HG02763 (cell line): ENCODE measurements around the gene ZNF830.
"Not testable (repeated sequence)": the region's sequence is repeated elsewhere in the genome, so short reads cannot be mapped to it uniquely, and the experiment has no call there.

Experiments used
- ATAC-seq: cut with Tn5 transposase; IDR thresholded peaks from one replicate; pipeline ENCODE4 v1.9.1; 2021; ENCODE audit warnings: mild to moderate bottlenecking, moderate library complexity; ENCODE audit not compliant: unreplicated experiment

Gene ZNF830, protein sequence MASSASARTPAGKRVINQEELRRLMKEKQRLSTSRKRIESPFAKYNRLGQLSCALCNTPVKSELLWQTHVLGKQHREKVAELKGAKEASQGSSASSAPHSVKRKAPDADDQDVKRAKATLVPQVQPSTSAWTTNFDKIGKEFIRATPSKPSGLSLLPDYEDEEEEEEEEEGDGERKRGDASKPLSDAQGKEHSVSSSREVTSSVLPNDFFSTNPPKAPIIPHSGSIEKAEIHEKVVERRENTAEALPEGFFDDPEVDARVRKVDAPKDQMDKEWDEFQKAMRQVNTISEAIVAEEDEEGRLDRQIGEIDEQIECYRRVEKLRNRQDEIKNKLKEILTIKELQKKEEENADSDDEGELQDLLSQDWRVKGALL

DNA sequence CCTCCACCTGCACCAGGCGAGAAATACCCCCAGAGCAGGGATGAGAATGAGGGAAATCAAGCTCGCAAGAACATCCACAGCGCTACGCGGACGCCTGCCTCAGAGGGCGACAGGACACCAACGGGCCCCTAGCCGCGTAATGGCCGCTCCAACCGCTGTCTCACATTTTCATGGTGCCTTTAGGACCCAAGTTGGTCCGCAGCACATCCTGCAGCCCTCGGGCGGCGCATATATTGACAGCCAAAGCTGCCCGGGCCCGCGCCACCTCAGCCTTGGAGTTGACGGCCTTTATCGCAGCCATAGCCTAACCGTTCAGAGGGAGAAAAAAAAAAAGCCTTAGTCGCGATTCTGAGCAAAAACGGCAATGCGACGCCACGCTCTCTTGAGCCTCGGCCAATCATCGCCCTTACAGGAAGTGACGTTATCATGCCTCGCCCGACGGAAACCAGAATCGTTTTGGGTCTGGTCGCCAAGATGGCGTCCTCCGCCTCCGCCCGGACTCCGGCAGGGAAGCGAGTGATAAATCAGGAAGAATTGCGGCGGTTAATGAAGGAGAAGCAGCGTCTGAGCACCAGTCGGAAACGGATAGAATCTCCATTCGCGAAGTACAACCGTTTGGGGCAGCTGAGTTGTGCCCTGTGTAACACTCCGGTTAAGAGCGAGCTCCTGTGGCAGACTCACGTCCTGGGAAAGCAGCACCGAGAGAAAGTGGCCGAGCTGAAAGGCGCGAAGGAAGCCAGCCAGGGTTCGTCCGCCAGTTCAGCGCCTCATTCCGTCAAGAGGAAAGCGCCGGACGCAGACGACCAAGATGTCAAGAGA is at the start of gene ZNF830, which contains the start of gene CCT6B:
Gene ZNF830 (plus strand): TSS at position 448 of the 819 bp plus-strand sequence. CDS start 27 bp downstream, at position 475.
Gene CCT6B (minus strand): TSS at position 368 of the 819 bp plus-strand sequence. CDS start 67 bp downstream, at position 301.
- ATAC-seq = peak; percentile 89

DNA sequence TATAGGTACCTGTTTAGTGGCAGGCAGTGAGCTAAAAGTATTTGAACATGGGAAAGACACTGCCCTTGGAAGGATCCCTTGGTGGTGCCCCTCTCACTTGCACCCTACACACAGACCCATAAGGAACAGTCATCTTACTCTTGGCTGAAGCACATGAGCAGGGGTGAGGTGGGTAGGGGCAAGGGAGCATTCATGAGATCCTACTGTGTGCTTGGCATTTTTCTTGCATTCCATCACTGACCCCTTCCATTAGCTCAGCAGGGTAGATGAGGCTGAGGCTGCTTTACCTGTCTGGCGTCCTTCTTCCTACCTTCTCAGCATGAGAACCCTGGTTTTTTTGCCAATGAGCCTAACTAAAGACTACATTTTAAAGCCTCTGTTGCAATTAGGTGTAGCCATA is 48.3 kb upstream of the ZNF830 start:
- ATAC-seq = no peak

DNA sequence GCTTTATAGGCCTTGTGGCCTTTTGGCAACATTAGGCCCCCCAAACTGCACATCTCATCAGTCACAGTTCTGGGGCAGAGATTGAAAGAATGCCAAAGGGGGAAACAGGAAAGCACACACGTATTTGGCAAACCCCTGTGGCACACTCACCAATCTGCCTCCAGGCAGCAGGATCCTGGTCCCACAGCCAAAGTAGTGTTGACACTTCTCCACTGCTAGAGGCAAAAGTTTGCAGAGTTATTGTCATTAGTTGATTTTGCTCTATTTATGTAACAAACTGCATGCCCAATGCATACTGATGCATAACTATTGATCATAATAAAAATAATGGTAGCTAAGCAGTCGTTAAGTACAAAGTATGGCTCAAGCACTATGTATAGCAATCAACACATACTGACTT is 45.2 kb upstream of the ZNF830 start:
- ATAC-seq = no peak

DNA sequence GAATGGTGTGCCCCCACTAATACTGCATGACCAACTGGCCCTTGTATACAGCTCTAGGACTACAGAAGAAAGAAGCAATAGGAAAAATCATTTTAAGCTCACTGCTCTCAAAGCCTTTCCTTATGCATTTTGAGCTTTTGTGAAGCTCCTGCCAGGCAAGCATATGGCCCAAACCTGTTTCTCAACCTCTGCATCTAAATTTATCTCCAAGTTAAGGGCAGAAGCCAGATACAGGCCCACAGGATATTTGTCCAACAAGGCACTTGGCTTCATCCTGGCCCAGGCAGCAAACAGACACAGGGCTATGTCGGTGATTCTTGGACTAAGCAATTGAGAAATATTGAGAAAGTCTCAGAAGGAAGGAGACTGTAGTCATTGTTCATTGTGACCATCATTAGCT is 44.0 kb upstream of the ZNF830 start:
- no peak for ATAC-seq

DNA sequence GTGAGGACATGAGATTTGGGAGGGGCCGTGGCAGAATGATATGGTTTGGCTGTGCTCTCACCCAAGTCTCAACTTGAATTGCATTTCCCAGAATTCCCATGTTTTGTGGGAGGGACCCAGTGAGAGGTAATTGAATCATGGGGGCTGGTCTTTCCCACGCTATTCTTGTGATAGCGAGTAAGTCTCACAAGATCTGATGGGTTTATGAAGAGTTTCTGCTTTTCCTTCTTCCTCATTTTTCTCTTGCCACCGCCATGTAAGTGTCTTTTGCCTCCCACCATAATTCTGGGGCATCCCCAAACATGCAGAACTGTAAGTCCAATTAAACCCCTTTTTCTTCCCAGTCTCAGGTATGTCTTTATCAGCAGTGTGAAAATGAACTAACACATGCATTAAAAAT is 40.7 kb upstream of the ZNF830 start:
- ATAC-seq = no peak

DNA sequence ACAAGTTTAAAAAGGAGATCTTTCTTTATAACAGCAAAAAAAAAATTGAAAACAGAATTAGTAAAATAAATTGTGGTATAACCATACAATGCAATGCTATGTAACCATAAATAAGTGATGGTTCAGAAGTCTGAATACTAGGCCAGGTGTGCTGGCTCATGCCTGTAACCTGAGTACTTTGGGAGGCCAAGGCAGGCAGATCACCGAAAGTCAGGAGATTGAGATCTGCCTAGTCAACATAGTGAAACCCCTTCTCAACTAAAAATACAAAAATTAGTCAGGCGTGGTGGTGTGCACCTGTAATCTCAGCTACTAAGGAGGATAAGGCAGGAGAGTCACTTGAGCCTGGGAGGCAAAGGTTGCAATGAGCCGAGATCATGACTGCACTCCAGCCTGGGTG is 34.7 kb upstream of the ZNF830 start:
- ATAC-seq = no peak

DNA sequence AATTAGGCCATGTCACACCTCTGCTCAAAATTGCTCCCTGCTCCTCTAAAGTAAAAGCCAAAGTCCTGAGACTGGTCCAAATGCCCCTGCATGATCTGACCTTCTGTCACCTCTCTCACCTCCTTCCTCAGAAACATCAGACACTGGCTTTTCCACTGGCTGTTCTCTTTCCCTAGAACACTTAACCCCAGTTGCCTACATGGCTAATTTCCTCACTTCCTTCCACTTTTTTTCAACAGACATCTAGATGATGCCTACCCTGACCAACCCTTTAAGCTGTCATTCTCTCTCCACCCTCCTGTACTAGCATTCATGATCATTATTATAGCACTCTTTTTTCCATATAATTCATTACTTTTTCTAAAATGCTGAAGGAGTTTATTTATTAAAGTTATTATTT is 31.1 kb upstream of the ZNF830 start:
- no peak for ATAC-seq

DNA sequence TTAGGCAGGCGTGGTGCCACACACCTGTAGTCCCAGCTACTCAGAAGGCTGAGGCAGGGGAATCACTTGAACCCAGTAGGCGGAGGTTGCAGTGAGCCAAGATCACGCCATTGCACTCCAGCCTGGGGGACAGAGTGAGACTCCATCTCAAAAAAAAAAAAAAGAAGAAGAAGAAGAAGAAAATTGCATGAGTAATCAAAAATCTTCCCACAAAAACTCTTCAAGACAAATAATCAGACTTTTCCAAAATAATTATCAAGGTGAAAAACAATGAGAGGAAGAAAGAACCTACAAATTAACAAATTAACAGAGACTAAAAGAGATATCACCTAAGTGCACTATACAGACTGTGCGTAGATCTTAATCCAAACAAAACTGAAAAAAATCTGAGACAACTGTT is 10.6 kb upstream of the ZNF830 start:
- not testable (repeated sequence) for ATAC-seq

DNA sequence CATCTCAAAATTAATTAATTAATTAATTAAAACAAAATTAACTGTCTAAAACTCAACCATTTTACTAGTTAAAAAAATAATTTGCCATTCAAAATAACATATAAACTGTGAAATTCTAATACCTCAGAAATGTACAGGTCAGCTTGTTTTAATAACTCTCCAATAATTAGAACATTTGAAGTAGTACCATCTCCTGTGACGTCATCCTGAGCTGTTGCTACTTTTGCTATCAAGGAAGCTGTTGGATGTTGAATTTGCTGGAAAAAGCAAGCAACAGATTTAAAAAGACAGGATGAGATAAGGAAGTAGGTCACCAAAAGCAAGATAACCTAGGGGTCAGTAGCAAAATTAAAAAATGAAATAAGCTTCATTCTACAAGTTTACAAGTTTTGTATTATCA is 2.9 kb upstream of the ZNF830 start:
- ATAC-seq = no peak

DNA sequence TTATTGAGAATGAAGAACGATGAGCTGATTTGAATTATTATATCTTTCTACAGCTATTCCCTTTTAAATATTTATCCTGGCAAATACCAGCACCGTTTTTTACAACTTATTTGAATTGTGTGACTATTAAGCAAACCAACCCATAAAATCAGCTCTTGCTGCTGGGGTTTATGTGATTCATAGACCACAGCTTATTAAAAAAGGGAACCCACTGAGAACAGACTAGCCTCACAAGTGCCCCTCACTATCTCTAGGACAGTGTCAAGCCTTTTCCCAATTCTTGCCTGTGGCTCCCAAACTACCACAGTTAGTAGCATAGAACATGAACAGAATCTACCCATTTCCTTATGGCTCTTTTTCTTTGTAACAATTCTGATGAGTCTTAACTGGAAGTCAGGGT is 12.8 kb downstream of the ZNF830 start:
- no peak for ATAC-seq

DNA sequence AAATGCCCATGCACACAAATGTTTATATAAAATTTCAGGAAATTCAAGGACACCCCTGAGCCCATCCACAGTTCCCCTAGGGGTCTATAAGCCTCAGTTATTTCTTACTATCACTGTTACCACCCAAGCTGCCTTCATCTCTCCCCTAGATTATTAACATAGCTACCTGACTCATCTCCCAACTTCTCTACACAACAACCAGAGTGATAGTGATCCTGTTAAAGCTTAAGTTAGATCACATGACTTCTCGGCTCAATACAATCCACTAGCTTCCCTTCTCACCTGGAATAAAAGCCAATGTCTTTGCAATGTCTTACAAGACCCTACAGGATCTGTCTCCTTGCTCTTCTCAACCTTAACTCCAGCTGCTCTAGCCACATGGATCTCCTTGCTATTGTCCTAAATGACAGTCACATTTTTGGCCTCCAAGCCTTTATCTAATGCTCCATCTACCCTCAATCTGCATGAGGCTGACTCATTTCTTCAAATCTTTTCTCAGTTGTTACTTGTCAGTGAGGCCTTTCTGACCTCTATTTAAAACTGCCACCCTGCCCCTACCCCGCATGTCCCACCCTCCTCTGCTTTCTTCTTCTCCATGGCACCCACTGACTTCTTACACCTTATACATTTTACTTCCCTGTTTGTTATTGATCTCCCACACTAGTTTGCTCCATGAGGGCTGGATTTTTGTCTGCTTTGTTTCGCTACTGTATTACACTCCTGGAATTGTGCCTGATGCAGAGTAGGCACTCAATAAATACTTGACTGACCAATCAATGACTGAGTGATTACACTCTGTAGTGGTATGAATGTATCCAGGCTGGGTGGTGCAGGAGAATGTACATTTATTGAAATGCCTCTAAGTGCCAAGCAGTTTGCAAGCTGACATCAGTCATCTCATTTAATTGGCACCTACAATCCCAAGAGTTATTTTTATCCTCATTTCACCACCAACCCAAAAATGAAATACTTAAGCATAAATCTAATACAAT is 13.8 kb downstream of the ZNF830 start:
- ATAC-seq = no peak

DNA sequence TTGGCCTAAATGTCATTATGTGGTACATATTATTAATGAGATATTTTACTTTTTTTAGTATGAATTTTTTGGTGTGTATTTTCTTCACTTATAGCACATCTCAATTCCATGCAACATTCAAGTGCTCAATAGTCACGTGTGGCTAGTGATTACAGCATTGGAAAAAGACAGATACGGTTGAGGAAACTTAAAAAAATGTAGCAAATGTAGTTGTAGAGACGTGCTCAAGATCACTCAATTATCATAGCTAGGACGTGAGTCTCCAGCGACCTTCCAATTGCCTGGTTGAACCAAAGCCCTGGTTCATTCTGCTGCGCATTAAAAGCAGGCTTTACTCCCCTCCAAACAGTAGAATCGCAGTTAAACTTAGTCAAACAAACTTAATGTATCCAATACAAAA is 17.8 kb downstream of the ZNF830 start:
- no peak for ATAC-seq

DNA sequence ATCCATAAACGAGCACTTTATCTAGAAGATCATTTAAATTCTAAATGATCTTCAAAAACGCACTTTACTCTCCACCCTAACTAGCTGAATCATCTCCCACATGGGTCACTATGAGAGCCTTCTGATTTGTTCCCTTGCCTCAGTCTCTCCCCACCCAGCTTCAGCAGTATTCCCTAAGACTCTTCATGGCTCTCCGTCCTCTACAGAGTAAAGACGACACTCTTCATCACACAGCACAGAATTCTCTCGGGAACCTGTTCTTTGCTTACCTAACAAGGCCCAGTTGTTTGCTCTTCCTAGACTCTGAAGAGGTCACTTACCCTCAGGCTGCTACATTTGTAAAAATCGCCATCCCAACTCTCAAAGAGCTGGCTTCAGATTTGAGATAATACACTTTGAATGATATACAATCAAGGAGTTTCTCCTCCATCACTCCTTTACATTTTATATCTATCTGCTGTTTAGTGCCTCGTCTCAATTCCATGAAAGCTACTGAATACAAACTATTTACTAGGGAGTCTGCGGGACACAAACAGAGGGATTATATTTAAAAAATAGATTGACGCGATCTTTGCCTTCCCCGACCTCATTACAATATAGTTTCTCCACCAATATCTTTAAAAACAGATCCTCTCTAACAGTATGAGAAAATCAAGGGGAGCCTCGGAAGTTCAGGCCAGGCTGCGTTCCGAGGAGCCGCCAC is 18.5 kb downstream of the ZNF830 start:
- no peak for ATAC-seq

DNA sequence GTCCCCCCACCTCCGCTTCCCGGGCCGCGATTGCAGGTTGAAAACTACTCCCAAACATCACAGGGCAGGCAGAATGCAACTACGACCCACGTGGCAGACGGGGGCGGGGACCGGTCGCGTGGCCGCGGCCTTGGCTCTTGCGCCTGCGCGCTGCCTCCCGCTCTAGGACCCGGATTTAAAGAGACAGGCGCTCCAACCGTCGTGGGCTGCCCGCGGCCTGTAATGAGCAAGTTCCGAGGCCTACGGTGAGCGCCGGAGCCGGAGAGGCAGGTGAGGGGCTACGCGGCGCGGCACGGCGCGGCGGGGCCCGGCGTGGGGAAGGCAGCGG is 19.0 kb downstream of the ZNF830 start, which contains the start of gene LIG3:
Gene LIG3 (plus strand): TSS at position 160 of the 328 bp plus-strand sequence. CDS start 2,494 bp downstream, outside the sequence.
- ATAC-seq = peak; percentile 83

DNA sequence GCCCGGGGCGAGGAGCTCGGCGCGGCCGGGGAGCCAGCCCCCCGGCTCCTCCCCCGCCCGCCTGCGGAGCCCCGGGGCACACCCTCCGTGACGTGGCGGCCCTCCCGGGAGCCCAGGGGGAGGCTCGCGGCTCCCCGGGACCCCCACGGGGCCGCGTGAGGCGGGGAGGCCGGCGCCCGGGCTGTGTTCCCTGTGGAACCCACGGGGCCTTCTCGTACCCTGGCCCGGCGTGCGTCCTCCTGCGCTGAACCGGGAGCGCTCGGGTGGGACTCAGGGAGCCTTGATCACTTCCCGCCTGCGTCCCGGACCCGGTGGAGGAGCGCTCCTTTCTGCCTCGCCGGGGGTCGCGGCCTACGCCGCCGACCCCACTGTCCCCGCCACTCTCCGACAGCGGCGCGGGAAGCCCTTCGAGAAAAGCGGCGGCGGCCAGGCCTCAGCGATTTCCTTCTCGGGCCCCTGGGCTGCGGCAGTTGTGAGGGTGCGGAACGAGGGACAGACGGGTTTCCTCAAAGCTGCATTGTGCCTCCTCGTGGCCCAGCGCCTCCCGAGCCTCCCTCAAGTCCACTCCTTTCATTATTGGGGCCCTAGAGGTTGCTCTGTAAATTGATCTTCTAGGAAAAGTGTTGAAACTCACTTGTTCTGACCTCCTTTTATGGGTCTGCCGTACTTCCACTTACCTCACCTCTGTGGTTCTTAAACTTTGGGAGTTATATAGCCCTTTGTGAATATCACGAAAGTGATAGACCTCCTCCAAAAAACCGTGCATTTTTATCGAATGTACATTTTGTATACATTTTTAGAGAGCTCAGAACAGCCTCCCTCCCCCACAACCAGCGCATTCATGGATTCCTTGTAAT is 19.6 kb downstream of the ZNF830 start:
- peak; percentile 87 for ATAC-seq

DNA sequence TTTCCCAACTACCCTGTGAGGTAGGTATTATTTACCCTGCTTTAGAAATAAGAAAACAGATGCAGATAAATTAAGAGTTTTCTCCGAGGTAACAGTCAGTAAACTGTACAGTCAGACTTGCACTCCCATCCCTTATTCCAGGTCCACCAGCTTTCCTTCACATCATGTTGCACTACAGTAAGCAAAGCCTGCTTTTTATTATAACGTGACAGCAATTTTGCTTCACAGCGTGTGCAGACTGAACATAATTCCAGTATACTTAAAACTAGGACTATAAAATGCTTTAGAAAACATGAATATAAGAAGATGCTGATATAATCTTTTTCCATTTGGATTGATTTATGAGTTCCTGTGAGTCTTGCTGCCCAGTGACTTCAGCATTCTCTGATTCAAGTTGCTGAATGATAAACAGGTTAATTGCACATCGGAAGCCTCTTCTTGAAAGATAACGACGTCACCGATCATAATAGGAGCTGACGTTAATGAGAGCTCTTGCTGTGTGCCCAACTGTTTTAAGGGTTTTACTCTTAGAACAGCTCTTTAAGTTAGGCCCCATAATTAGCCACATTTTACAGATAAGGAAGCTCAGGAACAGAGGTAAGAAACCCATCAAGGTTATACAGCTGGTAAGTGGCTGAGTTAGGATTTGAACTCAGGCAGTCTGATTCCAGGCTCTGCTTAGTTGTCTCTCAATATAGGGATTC is 20.4 kb downstream of the ZNF830 start:
- ATAC-seq = no peak

DNA sequence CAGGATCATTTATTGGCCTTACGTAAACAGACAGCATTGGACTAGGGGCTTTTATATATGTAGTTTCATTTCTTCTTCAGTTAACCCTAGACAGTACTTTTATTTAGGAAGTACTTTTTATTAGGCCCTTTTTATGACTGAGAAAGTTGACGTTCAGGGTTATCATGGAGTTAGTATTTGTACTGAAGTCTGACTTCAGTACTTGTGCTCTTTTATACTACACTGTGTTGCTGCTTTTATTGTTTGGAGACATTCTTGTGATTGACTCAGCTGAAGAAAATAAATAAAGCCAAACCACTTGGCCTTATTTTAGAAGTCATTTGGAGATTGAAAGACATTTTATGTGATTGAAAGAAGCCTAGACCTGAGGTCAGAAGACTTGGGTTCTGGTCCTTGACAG is 25.9 kb downstream of the ZNF830 start:
- ATAC-seq = no peak

DNA sequence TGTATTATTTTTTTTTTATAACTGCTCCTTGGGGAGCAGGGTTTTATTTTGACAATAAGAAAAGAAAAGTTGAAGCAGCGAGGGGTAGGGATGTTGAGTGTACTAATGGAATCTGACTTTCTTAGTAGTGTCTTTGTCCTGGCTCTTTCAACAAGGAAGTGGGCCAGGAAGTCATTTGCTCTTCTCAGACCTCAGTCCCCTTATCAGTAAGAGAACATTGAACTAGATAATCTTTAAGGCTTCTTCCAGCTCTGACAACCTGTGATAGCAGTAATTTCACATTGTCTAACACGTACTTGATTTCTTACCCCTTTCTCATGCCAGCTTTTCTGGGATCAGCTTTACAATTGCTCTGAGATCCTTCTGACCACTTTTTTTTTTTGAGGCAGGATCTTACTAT is 27.3 kb downstream of the ZNF830 start:
- no peak for ATAC-seq

DNA sequence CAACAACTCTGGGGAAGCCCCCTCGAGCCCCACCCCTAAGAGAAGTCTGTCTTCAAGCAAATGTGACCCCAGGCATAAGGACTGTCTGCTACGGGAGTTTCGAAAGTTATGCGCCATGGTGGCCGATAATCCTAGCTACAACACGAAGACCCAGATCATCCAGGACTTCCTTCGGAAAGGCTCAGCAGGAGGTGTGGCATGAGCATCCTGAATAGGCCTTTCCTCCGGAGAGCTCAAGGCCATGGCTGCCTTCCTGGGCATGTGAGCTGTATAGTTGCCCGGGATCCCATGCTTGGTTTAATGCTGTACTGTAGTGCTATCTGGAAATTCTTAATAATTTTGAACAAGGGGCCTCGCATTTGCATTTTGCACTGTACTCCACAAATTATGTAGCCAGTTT is 28.1 kb downstream of the ZNF830 start:
- no peak for ATAC-seq
